ENCODE data around the gene C1GALT1.

GRCh38 chr7:7152315-7152714 lies 30.0 kb upstream of the C1GALT1 start:
- TF ChIP-seq EZH2 (IDR thresholded peaks at IDR 0.05; ENCODE audit: borderline replicate concordance, low read depth, low read length, severe bottlenecking) (no peak), CTCF (IDR thresholded peaks at IDR 0.05; ENCODE audit: borderline replicate concordance, extremely low read depth, low read length, poor library complexity, severe bottlenecking) (no peak)
